HepG2 (cell line): Measurements from ENCODE around the gene DOCK10. TPM values are rescaled to one million over a fixed set of nuclear protein-coding genes. Genes with fewer than 3 reads are reported as not detected.

Experiments
- ATAC-seq: fragments of 200-7000 bp; cut with Tn5 transposase; 3 replicates; pipeline ENCODE4 v1.9.1; 2020; ENCODE audit warnings: mild to moderate bottlenecking, moderate library complexity
- BruUV-seq: library from RNA; stranded (reverse); fragments of 400-500 nt; replicated peaks from 2 replicates; lab custom pipeline; 2021; lab: Mats Ljungman, UMichigan
- CTCF ChIA-PET: fragments of 300-600 bp; formaldehyde crosslinking; extraction: SDS; loops from one replicate; lab custom pipeline; 2021; ENCODE audit warnings: low total read pairs, inconsistent platforms, low intra/inter-chr PET ratio; lab: Yijun Ruan, JAX
- POLR2A ChIA-PET: fragments of 350-600 bp; sonication (Branson Sonifier 250); formaldehyde crosslinking; loops from one replicate; lab custom pipeline; 2020; ENCODE audit warnings: antibody characterized with exemption, inconsistent platforms; lab: Yijun Ruan, JAX
- DNase-seq: peaks from one replicate; pipeline ENCODE4 v3.0.0-alpha.2; 2015; ENCODE audit warnings: low spot score
- FAIRE-seq: peaks from 3 replicates; lab custom pipeline; 2011; peaks lifted over from hg19 to GRCh38; lab: Jason Lieb, UNC
- H2AFZ ChIP-seq: one replicate; pipeline ENCODE4 v1.6.1; 2011; ENCODE audit warnings: low read length, inconsistent platforms
- H3K27ac ChIP-seq: fragments of 300-600 bp; 3 replicates; pipeline ENCODE4 v1.8.0; 2011; ENCODE audit warnings: mixed run types, mild to moderate bottlenecking, mixed read lengths, low read length, inconsistent platforms; ENCODE audit not compliant: insufficient read depth; ENCODE audit errors: extremely low read length
- H3K27me3 ChIP-seq, 2 experiments: fragments of 200-600 bp in 1 of 2; 2 replicates in 1 of 2; 3 replicates in 1 of 2; pipeline versions ENCODE4 v1.6.0 to v1.8.0; 2011; ENCODE audit warnings: low read length in 2 of 2, mild to moderate bottlenecking in 2 of 2, moderate library complexity in 2 of 2, inconsistent platforms in 1 of 2; ENCODE audit not compliant: insufficient read depth in 2 of 2, control insufficient read depth in 1 of 2
- H3K36me3 ChIP-seq, 2 experiments: fragments of 200-600 bp in 1 of 2; replicated peaks in 1 of 2; 2 replicates in 1 of 2; 3 replicates in 1 of 2; pipeline versions ENCODE4 v1.5.1 to v1.8.0; 2011; ENCODE audit warnings: low read length in 2 of 2, inconsistent platforms in 1 of 2; ENCODE audit not compliant: insufficient read depth in 2 of 2, control insufficient read depth in 1 of 2
- H3K4me1 ChIP-seq: 2 replicates; pipeline ENCODE4 v1.5.1; 2012; ENCODE audit warnings: low read length, inconsistent platforms; ENCODE audit not compliant: insufficient read depth
- H3K4me2 ChIP-seq: 2 replicates; pipeline ENCODE4 v1.6.0; 2011; ENCODE audit warnings: low read depth, low read length, inconsistent platforms
- H3K4me3 ChIP-seq, 3 experiments: fragments of 200-600 bp in 1 of 3; sonication (generic), shearing (Covaris generic) in 1 of 3; replicated peaks in 1 of 3; 2 replicates each; pipeline ENCODE4 v1.5.1; 2011 to 2016; ENCODE audit warnings: low read length in 3 of 3, inconsistent platforms in 2 of 3, low read depth in 2 of 3, mild to moderate bottlenecking in 2 of 3, control low read depth in 1 of 3, mixed read lengths in 1 of 3; ENCODE audit not compliant: insufficient read depth in 1 of 3
- H3K79me2 ChIP-seq: one replicate; pipeline ENCODE4 v1.6.1; 2011; ENCODE audit warnings: low read length, inconsistent platforms; ENCODE audit not compliant: insufficient read depth
- H3K9ac ChIP-seq: 2 replicates; pipeline ENCODE4 v1.6.0; 2011; ENCODE audit warnings: mild to moderate bottlenecking, low read depth, low read length, inconsistent platforms; ENCODE audit not compliant: insufficient read depth
- H3K9me3 ChIP-seq: 2 replicates; pipeline ENCODE4 v1.5.1; 2012; ENCODE audit warnings: mild to moderate bottlenecking, low read length
- H4K20me1 ChIP-seq: 2 replicates; pipeline ENCODE4 v1.6.0; 2011; ENCODE audit warnings: inconsistent platforms, mild to moderate bottlenecking, low read length, moderate library complexity; ENCODE audit not compliant: insufficient read depth
- ATAD3A ChIP-seq: sonication (generic); formaldehyde crosslinking; IDR thresholded peaks from 2 replicates; pipeline ENCODE4 v1.4.0; 2020; ENCODE audit warnings: missing genetic modification reagents
- KDM2A ChIP-seq: sonication (generic); formaldehyde crosslinking; IDR thresholded peaks from 2 replicates; pipeline ENCODE4 v1.4.0; 2020; ENCODE audit warnings: low read depth, missing genetic modification reagents, borderline replicate concordance
- MXD1 ChIP-seq: sonication (generic); formaldehyde crosslinking; IDR thresholded peaks from 2 replicates; pipeline ENCODE4 v1.4.0; 2020; ENCODE audit warnings: mild to moderate bottlenecking, missing genetic modification reagents
- SKIL ChIP-seq: sonication (generic); formaldehyde crosslinking; IDR thresholded peaks from 2 replicates; pipeline ENCODE4 v1.8.0; 2022; ENCODE audit warnings: missing genetic modification reagents, mild to moderate bottlenecking, moderate library complexity, borderline replicate concordance
- SP1 ChIP-seq, 2 experiments: fragments of 450-650 bp in 1 of 2; sonication (generic) in 1 of 2; formaldehyde crosslinking in 1 of 2; IDR thresholded peaks; 2 replicates each; pipeline versions ENCODE4 v1.4.0 to v1.6.1; 2016 to 2020; ENCODE audit warnings: missing genetic modification reagents in 1 of 2
- U2AF2 ChIP-seq: fragments of 200-400 bp; formaldehyde crosslinking; IDR thresholded peaks from 2 replicates; pipeline ENCODE4 v1.6.1; 2017; ENCODE audit warnings: low read depth, mild to moderate bottlenecking, low read length
- ZNF253 ChIP-seq: sonication (generic); formaldehyde crosslinking; IDR thresholded peaks from 2 replicates; pipeline ENCODE4 v1.8.0; 2022; ENCODE audit warnings: mild to moderate bottlenecking, missing genetic modification reagents, borderline replicate concordance
- WGBS: methylation state at CpG from one replicate; pipeline ENCODE4 v1.1.6; 2017; ENCODE audit warnings: low lambda C conversion rate; 5-methylcytosine and 5-hydroxymethylcytosine counted together
- in situ Hi-C: cut with HindIII; loops from 2 replicates; pipeline ENCODE4 v1.10.0; 2017; ENCODE audit warnings: low pct_unique_long_range_greater_than_20kb; ENCODE audit not compliant: extremely low pct_ligation_motif_present
- intact Hi-C: fragments of 100-400 bp; cut with micrococcal nuclease; formaldehyde crosslinking; loops from one replicate; pipeline ENCODE4 v1.10.0; 2022; ENCODE audit not compliant: unreplicated experiment
- polyA plus RNA-seq, 8 experiments: library from polyadenylated mRNA; depleted of rRNA in 3 of 8; stranded (reverse) in 7 of 8; unstranded in 1 of 8; fragments of >200 nt; fragmentation: Illumina TruSeq in 4 of 8; extraction: Trizol in 4 of 8; gene quantifications; 2 replicates each; pipeline versions ENCODE4 v1.2.1 to v1.2.3, GENCODE V29; 2011 to 2016; ENCODE audit warnings: low read depth in 4 of 8, missing spikeins in 1 of 8, mixed read lengths in 1 of 8; ENCODE audit not compliant: insufficient read depth in 1 of 8
- total RNA-seq, 5 experiments: library from RNA; depleted of rRNA; stranded (reverse); fragments of >200 nt; fragmentation: Illumina TruSeq; extraction: Trizol; gene quantifications; 2 replicates each; pipeline ENCODE4 v1.2.3, GENCODE V29; 2016; ENCODE audit warnings: low read depth in 1 of 5
- TF ChIP-seq, protein P1 (sequence below), 2 experiments: sonication (generic) in 1 of 2; formaldehyde crosslinking in 1 of 2; IDR thresholded peaks; 2 replicates each; pipeline versions ENCODE4 v1.4.0 to v1.6.1; 2018 to 2020; ENCODE audit warnings: missing genetic modification reagents in 2 of 2, borderline replicate concordance in 1 of 2, low read depth in 1 of 2, mild to moderate bottlenecking in 1 of 2, missing biosample characterization in 1 of 2

DOCK10 gene
- total and polyA plus RNA-seq, 2 of the 13 experiments (the other 11 are each of a cell fraction or from before 2014, with no cell fraction given), result not detected

DNA sequence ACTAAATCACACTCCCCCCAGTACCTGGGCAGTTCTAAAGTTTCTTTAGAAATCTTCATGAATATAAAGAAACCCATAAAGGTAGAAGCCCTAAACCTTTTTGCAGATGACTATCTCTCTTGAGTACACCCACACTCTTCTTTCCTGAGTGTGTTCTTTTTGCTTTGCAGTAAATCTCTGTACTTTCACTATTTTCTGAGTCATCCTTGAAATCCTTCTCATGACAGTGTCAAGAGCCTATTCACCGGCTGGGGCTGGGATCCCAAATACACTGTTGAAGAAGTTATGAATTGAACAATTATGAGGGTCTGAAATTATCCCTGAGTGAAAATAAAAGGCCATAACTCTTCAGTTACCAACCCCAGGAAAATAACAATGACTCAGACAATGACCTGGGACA is 192.2 kb downstream of the DOCK10 start:
- POLR2A ChIA-PET, result no interaction called here
- Histone ChIP-seq H3K9ac (no peak overlapping the region), H3K4me3 (no peak overlapping the region), H3K27ac (no peak overlapping the region), H3K9me3 (no peaks in the 10 kb centered on the region), H2AFZ (no peak overlapping the region), H3K4me1 (no peaks in the 10 kb centered on the region), H3K79me2 (no peaks in the 10 kb centered on the region), H4K20me1 (no peaks in the 10 kb centered on the region), H3K36me3 (no peaks in the 10 kb centered on the region), H3K27me3 (peaks cover 0 to 23% of the 10 kb centered on the region in 2 experiments; a peak in 2 of 5 replicates), H3K4me2 (no peak overlapping the region)
- DNase-seq (no peak), ATAC-seq (no peak), FAIRE-seq (no peak)
- CTCF ChIA-PET, result no interaction called here
- WGBS, result 85% methylated on average over 1 of the region's 1 CpG
- no peak for TF ChIP-seq MXD1 (CRISPR knock-in tag)
- TF ChIP-seq SP1 (IDR thresholded peaks at IDR 0.05), result no peak
- TF ChIP-seq SP1 (CRISPR knock-in tag; IDR thresholded peaks at IDR 0.05), result no peak
- TF ChIP-seq U2AF2, result no peak
- TF ChIP-seq, protein P1, sequence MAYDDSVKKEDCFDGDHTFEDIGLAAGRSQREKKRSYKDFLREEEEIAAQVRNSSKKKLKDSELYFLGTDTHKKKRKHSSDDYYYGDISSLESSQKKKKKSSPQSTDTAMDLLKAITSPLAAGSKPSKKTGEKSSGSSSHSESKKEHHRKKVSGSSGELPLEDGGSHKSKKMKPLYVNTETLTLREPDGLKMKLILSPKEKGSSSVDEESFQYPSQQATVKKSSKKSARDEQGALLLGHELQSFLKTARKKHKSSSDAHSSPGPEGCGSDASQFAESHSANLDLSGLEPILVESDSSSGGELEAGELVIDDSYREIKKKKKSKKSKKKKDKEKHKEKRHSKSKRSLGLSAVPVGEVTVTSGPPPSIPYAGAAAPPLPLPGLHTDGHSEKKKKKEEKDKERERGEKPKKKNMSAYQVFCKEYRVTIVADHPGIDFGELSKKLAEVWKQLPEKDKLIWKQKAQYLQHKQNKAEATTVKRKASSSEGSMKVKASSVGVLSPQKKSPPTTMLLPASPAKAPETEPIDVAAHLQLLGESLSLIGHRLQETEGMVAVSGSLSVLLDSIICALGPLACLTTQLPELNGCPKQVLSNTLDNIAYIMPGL (CRISPR knock-in tag; IDR thresholded peaks at IDR 0.05; ENCODE audit: borderline replicate concordance in 1 of 2, low read depth in 1 of 2), result no peak
- TF ChIP-seq KDM2A (CRISPR knock-in tag), result no peak
- no peak for TF ChIP-seq ATAD3A (CRISPR knock-in tag)
- no peak for TF ChIP-seq SKIL (CRISPR knock-in tag)
- no peak for TF ChIP-seq ZNF253 (CRISPR knock-in tag)
- BruUV-seq, result no TSS peak
- intact Hi-C loops, result no loop called here
- in situ Hi-C loops, result no loop called here
